Measurements from ENCODE around the gene EPAS1.

DNA sequence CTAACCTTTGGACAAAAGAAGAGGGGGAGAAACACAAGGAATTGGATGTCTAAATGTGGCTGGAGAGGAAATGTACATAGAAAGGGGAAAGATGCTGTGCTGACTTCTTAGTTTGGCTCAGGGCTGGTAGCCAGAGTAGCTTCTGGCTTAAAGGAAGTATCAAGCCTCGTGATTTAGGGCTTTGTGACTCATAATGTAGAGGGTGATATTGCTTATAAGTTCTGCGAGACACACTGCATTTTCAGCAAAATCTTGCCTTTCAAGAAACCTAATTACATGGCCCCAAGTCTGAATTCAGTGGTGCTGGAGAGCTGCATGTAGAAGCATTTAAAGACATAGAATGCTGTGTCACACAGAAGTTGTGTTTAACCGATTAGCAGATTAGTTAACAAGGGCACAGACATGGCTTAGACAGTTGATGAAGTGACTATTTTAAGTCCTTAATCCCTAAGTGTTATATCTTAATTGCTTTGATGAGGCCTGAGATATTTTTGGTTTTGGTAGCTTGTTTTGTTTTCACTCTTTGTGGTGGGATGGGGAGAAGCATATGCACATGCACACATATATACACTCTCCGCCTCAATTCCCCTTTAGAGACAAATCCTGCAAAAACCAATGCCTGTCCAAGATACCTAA lies 66.4 kb downstream of the EPAS1 start:
- TF ChIP-seq, protein P1, sequence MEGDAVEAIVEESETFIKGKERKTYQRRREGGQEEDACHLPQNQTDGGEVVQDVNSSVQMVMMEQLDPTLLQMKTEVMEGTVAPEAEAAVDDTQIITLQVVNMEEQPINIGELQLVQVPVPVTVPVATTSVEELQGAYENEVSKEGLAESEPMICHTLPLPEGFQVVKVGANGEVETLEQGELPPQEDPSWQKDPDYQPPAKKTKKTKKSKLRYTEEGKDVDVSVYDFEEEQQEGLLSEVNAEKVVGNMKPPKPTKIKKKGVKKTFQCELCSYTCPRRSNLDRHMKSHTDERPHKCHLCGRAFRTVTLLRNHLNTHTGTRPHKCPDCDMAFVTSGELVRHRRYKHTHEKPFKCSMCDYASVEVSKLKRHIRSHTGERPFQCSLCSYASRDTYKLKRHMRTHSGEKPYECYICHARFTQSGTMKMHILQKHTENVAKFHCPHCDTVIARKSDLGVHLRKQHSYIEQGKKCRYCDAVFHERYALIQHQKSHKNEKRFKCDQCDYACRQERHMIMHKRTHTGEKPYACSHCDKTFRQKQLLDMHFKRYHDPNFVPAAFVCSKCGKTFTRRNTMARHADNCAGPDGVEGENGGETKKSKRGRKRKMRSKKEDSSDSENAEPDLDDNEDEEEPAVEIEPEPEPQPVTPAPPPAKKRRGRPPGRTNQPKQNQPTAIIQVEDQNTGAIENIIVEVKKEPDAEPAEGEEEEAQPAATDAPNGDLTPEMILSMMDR (conservative IDR thresholded peaks at IDR 0.05; ENCODE audit: low read depth, low read length), result no peak
- no peak for TF ChIP-seq EZH2 (IDR thresholded peaks at IDR 0.05; ENCODE audit: low read length, unreplicated experiment)
- no peak for TF ChIP-seq EZH2phosphoT487 (IDR thresholded peaks at IDR 0.05; ENCODE audit: borderline replicate concordance, low read length)
